GM12865 (cell line): ENCODE results near the gene FGA.

ENCODE experiments used
- DNase-seq: peaks from one replicate; pipeline ENCODE4 v3.0.0; 2010; ENCODE audit warnings: low read depth
- H3K4me3 ChIP-seq: 2 replicates; pipeline ENCODE4 v1.5.1; 2011; ENCODE audit warnings: mild to moderate bottlenecking, low read depth, low read length, control low read depth
- TF ChIP-seq, protein P1 (sequence below): IDR thresholded peaks from 2 replicates; pipeline ENCODE4 v1.5.1; 2011; ENCODE audit warnings: low read length, control low read depth, low read depth, inconsistent platforms; ENCODE audit not compliant: insufficient read depth; ENCODE audit errors: missing control alignments

FGA gene

GRCh38 chr4:154588198-154588597 lies 2.3 kb downstream of the FGA start:
- DNase-seq, result no peak
- no peak overlapping the region for H3K4me3 ChIP-seq
- TF ChIP-seq, protein P1, sequence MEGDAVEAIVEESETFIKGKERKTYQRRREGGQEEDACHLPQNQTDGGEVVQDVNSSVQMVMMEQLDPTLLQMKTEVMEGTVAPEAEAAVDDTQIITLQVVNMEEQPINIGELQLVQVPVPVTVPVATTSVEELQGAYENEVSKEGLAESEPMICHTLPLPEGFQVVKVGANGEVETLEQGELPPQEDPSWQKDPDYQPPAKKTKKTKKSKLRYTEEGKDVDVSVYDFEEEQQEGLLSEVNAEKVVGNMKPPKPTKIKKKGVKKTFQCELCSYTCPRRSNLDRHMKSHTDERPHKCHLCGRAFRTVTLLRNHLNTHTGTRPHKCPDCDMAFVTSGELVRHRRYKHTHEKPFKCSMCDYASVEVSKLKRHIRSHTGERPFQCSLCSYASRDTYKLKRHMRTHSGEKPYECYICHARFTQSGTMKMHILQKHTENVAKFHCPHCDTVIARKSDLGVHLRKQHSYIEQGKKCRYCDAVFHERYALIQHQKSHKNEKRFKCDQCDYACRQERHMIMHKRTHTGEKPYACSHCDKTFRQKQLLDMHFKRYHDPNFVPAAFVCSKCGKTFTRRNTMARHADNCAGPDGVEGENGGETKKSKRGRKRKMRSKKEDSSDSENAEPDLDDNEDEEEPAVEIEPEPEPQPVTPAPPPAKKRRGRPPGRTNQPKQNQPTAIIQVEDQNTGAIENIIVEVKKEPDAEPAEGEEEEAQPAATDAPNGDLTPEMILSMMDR, result no peak

GRCh38 chr4:154586296-154587033 lies 4.1 kb downstream of the FGA start:
- no peak overlapping the region for H3K4me3 ChIP-seq
- DNase-seq, result no peak
- TF ChIP-seq, protein P1, result no peak

GRCh38 chr4:154585369-154586018 lies 5.0 kb downstream of the FGA start:
- DNase-seq, result no peak
- H3K4me3 ChIP-seq, result no peak overlapping the region
- TF ChIP-seq, protein P1, result no peak

DNA sequence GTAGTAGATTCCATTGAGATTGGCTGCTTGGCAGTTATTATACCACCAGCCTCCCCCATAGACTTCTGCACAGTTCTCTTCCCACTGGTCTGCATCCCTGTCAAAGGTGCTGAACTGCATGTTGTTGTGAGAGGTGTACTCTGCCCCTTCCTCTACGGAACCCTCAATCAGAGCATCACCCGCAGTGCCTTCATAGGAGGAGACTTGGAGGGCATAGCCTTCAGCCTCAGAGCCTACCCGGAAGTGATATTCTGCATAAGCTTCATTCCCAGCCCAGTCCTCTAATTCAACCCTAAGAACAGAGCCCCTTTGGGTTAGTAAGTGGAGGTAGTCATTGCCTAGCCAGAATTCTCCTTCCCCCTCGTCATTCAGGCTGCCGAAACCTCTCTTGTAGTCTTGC lies 6.3 kb downstream of the FGA start:
- TF ChIP-seq, protein P1, result no peak
- H3K4me3 ChIP-seq, result no peak overlapping the region
- no peak for DNase-seq

- no peak overlapping the region for H3K4me3 ChIP-seq
- no peak for DNase-seq
- TF ChIP-seq, protein P1, result no peak
Measured at GRCh38 chr4:154583677-154584076, 6.9 kb downstream of the FGA start.

DNA sequence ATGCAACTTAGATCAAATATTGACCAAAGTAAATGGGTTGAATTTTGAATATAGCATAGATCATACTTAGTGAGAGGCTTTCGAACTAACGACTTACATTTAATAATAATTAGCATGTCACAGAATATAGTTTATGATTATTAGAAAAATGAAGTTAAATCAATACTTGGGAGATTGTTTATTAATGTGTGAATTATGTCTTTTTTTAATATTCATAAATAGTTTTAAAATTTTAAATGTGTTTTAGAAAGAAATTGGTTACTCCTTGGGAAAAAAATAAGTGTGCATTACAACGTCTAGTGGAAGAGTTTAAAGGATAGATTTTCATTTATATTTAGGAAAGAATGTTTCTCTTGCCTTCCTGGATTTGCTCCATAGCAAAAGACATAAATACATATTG lies 7.3 kb downstream of the FGA start:
- TF ChIP-seq, protein P1, result no peak

GRCh38 chr4:154582723-154583122 lies 7.8 kb downstream of the FGA start:
- TF ChIP-seq, protein P1, result no peak

More for the DNA sequence above, 7.3 kb downstream of the FGA start:
- H3K4me3 ChIP-seq, result no peak overlapping the region
- no peak for DNase-seq

More at GRCh38 chr4:154582723-154583122, 7.8 kb downstream of the FGA start:
- no peak for DNase-seq
- no peak overlapping the region for H3K4me3 ChIP-seq
